Stomach (tissue), 9 donors: ENCODE measurements around the gene CABCOCO1. TPM values are rescaled to one million over a fixed set of nuclear protein-coding genes. Genes with fewer than 3 reads are reported as not detected.

ENCODE experiments used
- DNase-seq, 2 donors: peaks; one replicate each; pipeline versions ENCODE4 v3.0.0 to v3.0.0-alpha.2; 2013 to 2019
- H3K27ac ChIP-seq, 5 donors: fragments of 200-600 bp in 4 of 5; sonication (generic) in 4 of 5; one replicate each; pipeline ENCODE4 v1.5.1; 2013 to 2019; ENCODE audit warnings: mild to moderate bottlenecking in 1 of 5, moderate library complexity in 1 of 5
- H3K27me3 ChIP-seq, 3 donors: fragments of 200-600 bp; sonication (generic); one replicate each; pipeline ENCODE4 v1.5.1; 2017 to 2019; ENCODE audit warnings: mixed run types in 1 of 3
- H3K36me3 ChIP-seq, 4 donors: fragments of 200-600 bp; sonication (generic); 1 replicate in 3 of 4; 2 replicates in 1 of 4; pipeline ENCODE4 v1.5.1; 2016 to 2019
- H3K4me1 ChIP-seq, 4 donors: fragments of 200-600 bp; sonication (generic); one replicate each; pipeline ENCODE4 v1.5.1; 2016 to 2019
- H3K4me3 ChIP-seq, 4 donors: fragments of 200-600 bp; sonication (generic) in 3 of 4; one replicate each; pipeline ENCODE4 v1.5.1; 2016 to 2019; ENCODE audit warnings: mild to moderate bottlenecking in 1 of 4
- H3K9me3 ChIP-seq, 4 donors: fragments of 200-600 bp; sonication (generic); one replicate each; pipeline ENCODE4 v1.5.1; 2016 to 2019
- EP300 ChIP-seq: sonication (generic); formaldehyde crosslinking; IDR thresholded peaks from one replicate; pipeline ENCODE4 v1.6.1; 2017; ENCODE audit warnings: antibody characterized with exemption
- POLR2A ChIP-seq, 4 donors: fragments of 450-650 bp; IDR thresholded peaks; one replicate each; pipeline ENCODE4 v1.6.1; 2016; ENCODE audit warnings: antibody characterized with exemption in 4 of 4, control low read depth in 2 of 4, mild to moderate bottlenecking in 1 of 4, moderate library complexity in 1 of 4
- POLR2AphosphoS5 ChIP-seq, 3 donors: sonication (generic); formaldehyde crosslinking; IDR thresholded peaks; one replicate each; pipeline ENCODE4 v1.6.1; 2016; ENCODE audit warnings: antibody characterized with exemption in 3 of 3
- WGBS, 5 donors: extraction: QIAGEN DNeasy Blood & Tissue Kit in 3 of 5; methylation state at CpG; one replicate each; pipeline versions ENCODE4 v1.1.5 to v1.1.7; 2013 to 2018; 5-methylcytosine and 5-hydroxymethylcytosine counted together
- intact Hi-C: fragments of 100-400 bp; cut with DNase I; formaldehyde crosslinking; loops from one replicate; pipeline ENCODE4 v1.15.1; 2023; ENCODE audit warnings: low total_unique reads
- polyA plus RNA-seq, 3 donors: library from polyadenylated mRNA; stranded (reverse); fragments of 200-250 nt; gene quantifications; one replicate each; pipeline ENCODE4 v1.2.3, GENCODE V29; 2013
- total RNA-seq, 5 donors: library from RNA; depleted of rRNA; stranded (reverse); fragments of >200 nt; gene quantifications; one replicate each; pipeline versions ENCODE4 v1.1.0 to v1.2.3, GENCODE V29; 2014 to 2016
- TF ChIP-seq, protein P1 (sequence below), 7 experiments: fragments of 450-650 bp in 4 of 7; fragments of 200-600 bp in 3 of 7; sonication (generic) in 3 of 7; IDR thresholded peaks; one replicate each; pipeline ENCODE4 v1.5.1; 2016 to 2019; ENCODE audit warnings: antibody characterized with exemption in 7 of 7, control low read depth in 2 of 7, mild to moderate bottlenecking in 1 of 7
- donor health status: healthy with polysubstance abuse.
- donor health status: Bipolar disorder and iron deficiency.
- donor health status: healthy.

The CABCOCO1 gene
- total and polyA plus RNA-seq, 8 donors = 0.30 to 2.6 (median 1.3) TPM; not detected in 4

DNA sequence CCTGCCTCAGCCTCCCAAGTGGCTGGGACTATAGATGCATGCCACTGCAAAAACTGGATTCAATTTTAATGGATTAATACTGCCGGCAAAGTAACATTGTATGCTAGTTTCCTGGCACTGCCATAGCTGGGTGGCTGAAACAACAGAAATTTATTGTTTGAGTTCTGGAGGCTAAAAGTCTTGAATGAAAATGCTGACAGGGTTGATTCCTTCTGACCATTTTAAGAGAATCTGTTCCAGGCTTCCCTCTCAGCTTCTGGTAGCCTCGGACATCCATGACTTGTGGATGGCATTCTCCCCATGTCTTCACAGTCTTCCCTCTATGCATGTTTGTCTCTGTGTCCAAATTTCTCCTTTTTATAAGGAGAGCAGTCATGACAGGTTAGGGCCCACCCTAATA is 151.4 kb downstream of the CABCOCO1 start:
- Histone ChIP-seq H3K9me3 (no peaks in the 10 kb centered on the region), H3K36me3 (no peaks in the 10 kb centered on the region), H3K4me1 (no peaks in the 10 kb centered on the region), H3K27ac (no peak overlapping the region), H3K4me3 (no peak overlapping the region), H3K27me3 (no peaks in the 10 kb centered on the region)
- no peak for DNase-seq
- intact Hi-C loops = no loop called here
- WGBS, 5 donors = 88 to 99% (median 95%) methylated on average over 2 of the region's 2 CpGs
- TF ChIP-seq POLR2AphosphoS5 (IDR thresholded peaks at IDR 0.05) (no peak), POLR2A (IDR thresholded peaks at IDR 0.05) (no peak), EP300 (no peak)
- TF ChIP-seq, protein P1, sequence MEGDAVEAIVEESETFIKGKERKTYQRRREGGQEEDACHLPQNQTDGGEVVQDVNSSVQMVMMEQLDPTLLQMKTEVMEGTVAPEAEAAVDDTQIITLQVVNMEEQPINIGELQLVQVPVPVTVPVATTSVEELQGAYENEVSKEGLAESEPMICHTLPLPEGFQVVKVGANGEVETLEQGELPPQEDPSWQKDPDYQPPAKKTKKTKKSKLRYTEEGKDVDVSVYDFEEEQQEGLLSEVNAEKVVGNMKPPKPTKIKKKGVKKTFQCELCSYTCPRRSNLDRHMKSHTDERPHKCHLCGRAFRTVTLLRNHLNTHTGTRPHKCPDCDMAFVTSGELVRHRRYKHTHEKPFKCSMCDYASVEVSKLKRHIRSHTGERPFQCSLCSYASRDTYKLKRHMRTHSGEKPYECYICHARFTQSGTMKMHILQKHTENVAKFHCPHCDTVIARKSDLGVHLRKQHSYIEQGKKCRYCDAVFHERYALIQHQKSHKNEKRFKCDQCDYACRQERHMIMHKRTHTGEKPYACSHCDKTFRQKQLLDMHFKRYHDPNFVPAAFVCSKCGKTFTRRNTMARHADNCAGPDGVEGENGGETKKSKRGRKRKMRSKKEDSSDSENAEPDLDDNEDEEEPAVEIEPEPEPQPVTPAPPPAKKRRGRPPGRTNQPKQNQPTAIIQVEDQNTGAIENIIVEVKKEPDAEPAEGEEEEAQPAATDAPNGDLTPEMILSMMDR (IDR thresholded peaks at IDR 0.05) = no peak

DNA sequence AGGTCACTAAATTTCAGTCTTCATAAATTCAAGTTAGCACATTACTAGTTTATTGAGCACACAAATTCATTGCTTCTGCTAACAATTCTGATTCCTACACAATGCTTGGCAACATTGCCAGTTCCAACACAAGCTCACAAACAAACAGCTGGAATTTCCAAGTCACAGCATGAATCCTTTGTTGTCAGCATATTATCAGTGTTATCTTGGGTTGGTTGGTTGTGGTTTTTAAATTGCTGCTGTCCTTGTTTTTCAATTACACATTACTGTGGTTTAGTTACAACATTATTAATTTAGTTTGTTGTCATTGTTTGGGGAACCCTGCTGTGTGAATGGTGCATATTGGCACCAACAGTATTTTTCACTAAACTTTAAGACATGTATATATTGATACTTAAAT is 152.8 kb downstream of the CABCOCO1 start:
- no peak overlapping the region for H3K4me3 ChIP-seq
- H3K9me3 ChIP-seq = no peaks in the 10 kb centered on the region
- TF ChIP-seq EP300 = no peak
- TF ChIP-seq, protein P1 (IDR thresholded peaks at IDR 0.05) = no peak
- TF ChIP-seq POLR2AphosphoS5 (IDR thresholded peaks at IDR 0.05) = no peak
- no peak for TF ChIP-seq POLR2A (IDR thresholded peaks at IDR 0.05)
- no peaks in the 10 kb centered on the region for H3K36me3 ChIP-seq
- DNase-seq = no peak
- H3K27ac ChIP-seq = no peak overlapping the region
- H3K4me1 ChIP-seq = no peaks in the 10 kb centered on the region
- no peaks in the 10 kb centered on the region for H3K27me3 ChIP-seq
- intact Hi-C loops = no loop called here

Other genes with a start within 250 kb of the CABCOCO1 start
- 1 to 10 TPM in 2 of 5 donors, not detected in 3; 1.0 to 7.0 TPM for gene TMEM26, start 209.5 kb upstream of the CABCOCO1 start, total RNA-seq
- gene TMEM26, start 209.5 kb upstream of the CABCOCO1 start, polyA plus RNA-seq = under 1 TPM; 0.03 to 0.15 (median 0.12) TPM
- gene ARID5B, start 238.8 kb downstream of the CABCOCO1 start, total RNA-seq = 10 to 100 TPM in 4 of 5 donors, 1 to 10 TPM in 1; 8.7 to 64.2 (median 21.9) TPM
- gene ARID5B, start 238.8 kb downstream of the CABCOCO1 start, polyA plus RNA-seq = 1 to 10 TPM; 5.4 to 8.2 (median 5.9) TPM